Gastrocnemius medialis (tissue), 4 donors: ENCODE measurements around the gene MSANTD1. TPM values are rescaled to one million over a fixed set of nuclear protein-coding genes. Genes with fewer than 3 reads are reported as not detected.

ENCODE experiments used
- ATAC-seq, 2 donors: fragments of 150-250 bp; one replicate each; pipeline ENCODE4 v1.9.1; 2016
- DNase-seq, 2 donors: peaks; one replicate each; pipeline ENCODE4 v3.0.0-alpha.2; 2019
- H3K27ac ChIP-seq, 4 donors: fragments of 200-600 bp; sonication (generic); 1 replicate in 1 of 4; 2 replicates in 3 of 4; pipeline ENCODE4 v1.5.1; 2016 to 2018; ENCODE audit warnings: mild to moderate bottlenecking in 2 of 4, moderate library complexity in 1 of 4
- H3K27me3 ChIP-seq, 3 donors: fragments of 200-600 bp; sonication (generic) in 2 of 3; 1 replicate in 1 of 3; 2 replicates in 2 of 3; pipeline versions ENCODE4 v1.5.1 to v1.6.0; 2016 to 2019; ENCODE audit warnings: mild to moderate bottlenecking in 1 of 3, moderate library complexity in 1 of 3
- H3K36me3 ChIP-seq, 2 donors: fragments of 200-600 bp; sonication (generic) in 1 of 2; one replicate each; pipeline ENCODE4 v1.5.1; 2017 to 2018
- H3K4me1 ChIP-seq, 2 donors: fragments of 200-600 bp; sonication (generic) in 1 of 2; one replicate each; pipeline ENCODE4 v1.5.1; 2016 to 2017; ENCODE audit warnings: mild to moderate bottlenecking in 2 of 2
- H3K4me3 ChIP-seq, 4 donors: fragments of 200-600 bp; sonication (generic) in 3 of 4; 1 replicate in 1 of 4; 2 replicates in 3 of 4; pipeline ENCODE4 v1.5.1; 2016 to 2019; ENCODE audit warnings: mild to moderate bottlenecking in 2 of 4
- H3K9me3 ChIP-seq, 3 donors: fragments of 200-600 bp; sonication (generic) in 2 of 3; 1 replicate in 1 of 3; 2 replicates in 2 of 3; pipeline ENCODE4 v1.5.1; 2016 to 2019
- POLR2A ChIP-seq, 2 donors: fragments of 450-650 bp; IDR thresholded peaks; one replicate each; pipeline ENCODE4 v1.6.1; 2017; ENCODE audit warnings: antibody characterized with exemption in 2 of 2, mild to moderate bottlenecking in 2 of 2, moderate library complexity in 2 of 2
- in situ Hi-C, 4 donors: fragments of 200-750 bp; cut with MboI; loops; one replicate each; pipeline versions ENCODE4 v1.15.0 to v1.8.0; 2017; ENCODE audit warnings: low sequenced_read_pairs in 4 of 4
- intact Hi-C: fragments of 100-400 bp; cut with DNase I; formaldehyde crosslinking; loops from one replicate; pipeline ENCODE4 v1.15.1; 2023; ENCODE audit warnings: low total_unique reads
- total RNA-seq, 4 donors: library from RNA; depleted of rRNA; stranded (reverse); fragments of >200 nt; gene quantifications; one replicate each; pipeline versions ENCODE4 v1.1.0 to v1.2.3, GENCODE V29; 2016
- TF ChIP-seq, protein P1 (sequence below), 5 experiments: fragments of 450-650 bp in 3 of 5; fragments of 200-600 bp in 2 of 5; sonication (generic) in 2 of 5; IDR thresholded peaks in 4 of 5; conservative IDR thresholded peaks in 1 of 5; 1 replicate in 4 of 5; 2 replicates in 1 of 5; pipeline ENCODE4 v1.5.1; 2016 to 2019; ENCODE audit warnings: antibody characterized with exemption in 5 of 5, mild to moderate bottlenecking in 3 of 5, moderate library complexity in 3 of 5

The MSANTD1 gene
- total RNA-seq, 4 donors from 2014 or later: 0.36 to 1.5 (median 0.48) TPM

DNA sequence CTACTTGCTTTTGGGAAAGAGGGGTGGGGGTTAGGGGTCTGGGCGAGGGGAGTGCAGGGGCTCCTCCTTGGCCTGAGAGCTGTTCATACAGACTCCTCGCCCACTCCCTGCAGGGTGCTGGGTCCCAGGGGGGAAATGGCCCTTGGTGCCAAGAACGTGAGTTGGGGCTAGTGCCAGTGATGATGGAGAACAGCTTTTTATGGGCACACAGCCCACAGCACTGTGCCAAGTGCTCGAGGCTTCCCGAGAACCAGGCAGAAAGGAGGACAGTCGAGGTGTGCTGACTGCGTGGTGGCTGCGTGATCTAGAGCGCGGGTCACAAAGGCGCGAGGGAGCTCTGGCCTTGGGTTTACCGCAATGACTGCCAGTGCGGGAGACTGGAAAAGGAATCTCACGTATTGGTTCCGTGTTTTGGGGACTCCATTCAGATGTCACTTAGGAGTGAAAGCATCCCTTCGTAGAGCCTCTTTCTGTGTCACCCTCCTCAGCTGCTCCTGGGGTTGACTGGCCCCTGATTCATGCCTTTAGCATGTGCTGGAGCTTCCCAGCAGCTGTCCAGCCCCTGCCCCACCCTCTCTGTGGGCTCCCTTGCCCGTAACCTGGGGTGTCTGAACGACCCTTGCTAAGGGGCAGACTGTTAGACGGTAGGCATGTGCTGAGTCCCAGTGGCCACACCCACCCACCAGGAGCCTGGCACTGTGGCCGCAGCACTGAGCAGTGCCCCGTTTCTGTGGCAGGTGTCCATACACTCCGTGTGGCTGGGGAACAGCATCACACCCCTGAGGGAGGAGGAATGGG, 20.9 kb upstream of the MSANTD1 start:
- ATAC-seq (no peak), DNase-seq (no peak)
- TF ChIP-seq, protein P1, sequence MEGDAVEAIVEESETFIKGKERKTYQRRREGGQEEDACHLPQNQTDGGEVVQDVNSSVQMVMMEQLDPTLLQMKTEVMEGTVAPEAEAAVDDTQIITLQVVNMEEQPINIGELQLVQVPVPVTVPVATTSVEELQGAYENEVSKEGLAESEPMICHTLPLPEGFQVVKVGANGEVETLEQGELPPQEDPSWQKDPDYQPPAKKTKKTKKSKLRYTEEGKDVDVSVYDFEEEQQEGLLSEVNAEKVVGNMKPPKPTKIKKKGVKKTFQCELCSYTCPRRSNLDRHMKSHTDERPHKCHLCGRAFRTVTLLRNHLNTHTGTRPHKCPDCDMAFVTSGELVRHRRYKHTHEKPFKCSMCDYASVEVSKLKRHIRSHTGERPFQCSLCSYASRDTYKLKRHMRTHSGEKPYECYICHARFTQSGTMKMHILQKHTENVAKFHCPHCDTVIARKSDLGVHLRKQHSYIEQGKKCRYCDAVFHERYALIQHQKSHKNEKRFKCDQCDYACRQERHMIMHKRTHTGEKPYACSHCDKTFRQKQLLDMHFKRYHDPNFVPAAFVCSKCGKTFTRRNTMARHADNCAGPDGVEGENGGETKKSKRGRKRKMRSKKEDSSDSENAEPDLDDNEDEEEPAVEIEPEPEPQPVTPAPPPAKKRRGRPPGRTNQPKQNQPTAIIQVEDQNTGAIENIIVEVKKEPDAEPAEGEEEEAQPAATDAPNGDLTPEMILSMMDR (IDR thresholded peaks at IDR 0.05 in 4 of 5, conservative IDR thresholded peaks at IDR 0.05 in 1 of 5): no peak
- no peak for TF ChIP-seq POLR2A (IDR thresholded peaks at IDR 0.05)
- peaks cover 0 to 76% of the 10 kb centered on the region in 2 donors for H3K36me3 ChIP-seq
- H3K4me1 ChIP-seq: no peaks in the 10 kb centered on the region
- intact Hi-C loops: no loop called here
- no peaks in the 10 kb centered on the region for H3K27me3 ChIP-seq
- no peak overlapping the region for H3K4me3 ChIP-seq
- no peak overlapping the region for H3K27ac ChIP-seq
- H3K9me3 ChIP-seq: no peaks in the 10 kb centered on the region
- in situ Hi-C loops: no loop called here

DNA sequence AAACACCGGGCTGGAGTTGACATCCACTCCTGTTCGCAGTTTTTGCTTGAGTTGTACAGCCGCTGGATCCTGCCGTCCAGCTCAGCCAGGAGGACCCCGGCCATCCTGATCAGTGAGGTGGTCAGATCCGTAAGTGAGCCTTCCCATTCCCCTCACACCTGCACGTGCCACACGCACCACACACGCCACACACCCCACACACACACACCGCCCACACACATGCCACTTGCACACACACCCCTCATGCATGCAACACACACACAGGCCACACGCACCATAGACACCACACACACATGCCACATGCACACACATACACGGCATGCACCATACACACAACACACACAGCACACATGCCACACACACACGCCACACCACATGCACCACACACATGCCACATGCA, 20.1 kb upstream of the MSANTD1 start:
- no peak for ATAC-seq
- in situ Hi-C loops (no loop called here), intact Hi-C loops (no loop called here)
- H3K9me3 ChIP-seq: no peaks in the 10 kb centered on the region
- no peaks in the 10 kb centered on the region for H3K4me1 ChIP-seq
- no peak overlapping the region for H3K27ac ChIP-seq
- no peak for DNase-seq
- H3K4me3 ChIP-seq: no peak overlapping the region
- TF ChIP-seq, protein P1 (IDR thresholded peaks at IDR 0.05 in 4 of 5, conservative IDR thresholded peaks at IDR 0.05 in 1 of 5): no peak
- peaks cover 0 to 76% of the 10 kb centered on the region in 2 donors for H3K36me3 ChIP-seq
- H3K27me3 ChIP-seq: no peaks in the 10 kb centered on the region

DNA sequence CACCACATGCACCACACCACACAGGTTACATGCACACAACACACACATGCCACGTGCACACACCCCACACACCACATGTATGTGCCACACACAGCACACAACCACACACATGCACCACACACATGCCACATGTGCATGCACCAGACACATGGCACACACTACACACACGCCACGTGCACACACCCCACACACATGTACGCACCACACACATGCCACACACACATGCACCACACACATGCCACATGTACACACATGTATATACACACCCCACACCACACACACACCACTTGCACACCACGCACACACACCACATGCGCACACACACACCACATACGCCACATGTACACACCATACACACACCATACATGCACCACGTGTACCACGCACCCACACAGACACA, 19.6 kb upstream of the MSANTD1 start:
- Histone ChIP-seq H3K9me3 (no peaks in the 10 kb centered on the region), H3K27ac (no peak overlapping the region), H3K4me1 (no peaks in the 10 kb centered on the region), H3K27me3 (no peaks in the 10 kb centered on the region), H3K4me3 (no peak overlapping the region), H3K36me3 (peaks cover 0 to 76% of the 10 kb centered on the region in 2 donors)
- ATAC-seq (no peak), DNase-seq (no peak)
- TF ChIP-seq, protein P1 (IDR thresholded peaks at IDR 0.05 in 4 of 5, conservative IDR thresholded peaks at IDR 0.05 in 1 of 5): no peak
- no peak for TF ChIP-seq POLR2A (IDR thresholded peaks at IDR 0.05)
- intact Hi-C loops: no loop called here
- in situ Hi-C loops: no loop called here

DNA sequence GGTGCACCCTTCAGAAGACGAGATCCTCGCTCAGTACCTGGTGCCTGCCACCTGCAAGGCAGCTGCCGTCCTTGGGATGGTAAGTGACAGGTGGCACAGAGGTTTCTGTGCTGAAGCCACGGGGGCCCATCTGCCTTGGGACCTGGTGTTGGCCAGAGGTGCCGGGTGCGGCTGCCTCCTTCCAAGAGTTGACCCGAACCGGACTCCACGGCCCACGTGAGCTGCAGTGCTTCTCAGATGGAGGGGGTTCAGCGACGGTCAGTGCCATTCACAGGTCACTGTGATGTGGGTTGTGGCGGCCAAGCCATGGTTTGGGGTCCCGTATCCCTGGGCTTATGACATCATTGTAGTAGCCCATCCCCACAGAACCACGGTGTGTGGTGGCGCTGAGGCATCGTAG, 19.0 kb upstream of the MSANTD1 start:
- in situ Hi-C loops: no loop called here
- intact Hi-C loops: no loop called here
- Histone ChIP-seq H3K27ac (no peak overlapping the region), H3K4me3 (no peak overlapping the region), H3K27me3 (no peaks in the 10 kb centered on the region), H3K9me3 (no peaks in the 10 kb centered on the region), H3K4me1 (no peaks in the 10 kb centered on the region), H3K36me3 (peaks cover 0 to 80% of the 10 kb centered on the region in 2 donors)
- no peak for ATAC-seq
- no peak for DNase-seq
- TF ChIP-seq, protein P1 (IDR thresholded peaks at IDR 0.05 in 4 of 5, conservative IDR thresholded peaks at IDR 0.05 in 1 of 5): no peak

DNA sequence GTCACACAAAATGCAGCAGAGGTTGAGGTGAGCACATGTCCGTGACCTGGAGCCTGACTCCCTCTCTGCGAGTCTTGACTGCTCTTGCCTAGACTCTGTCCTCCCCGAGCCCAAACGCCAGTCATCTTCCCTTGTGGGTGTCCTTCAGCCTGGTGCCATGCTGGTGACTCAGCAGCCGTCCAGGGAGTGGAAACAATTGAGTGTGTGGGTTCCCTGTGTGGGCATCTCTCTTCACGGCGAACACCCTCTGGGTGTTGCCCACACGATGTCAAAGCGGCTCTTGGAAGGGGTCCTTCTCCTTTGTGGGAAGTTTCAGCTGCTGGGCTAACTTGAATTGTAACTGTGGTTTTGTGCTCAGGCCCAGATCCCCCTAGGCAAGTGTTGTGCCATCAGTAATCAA, 17.5 kb upstream of the MSANTD1 start:
- no peak for DNase-seq
- H3K9me3 ChIP-seq: no peaks in the 10 kb centered on the region
- intact Hi-C loops (no loop called here), in situ Hi-C loops (no loop called here)
- no peak for ATAC-seq
- no peaks in the 10 kb centered on the region for H3K27me3 ChIP-seq
- H3K4me3 ChIP-seq: no peak overlapping the region
- H3K36me3 ChIP-seq: peaks cover 0 to 82% of the 10 kb centered on the region in 2 donors
- H3K4me1 ChIP-seq: no peaks in the 10 kb centered on the region
- no peak overlapping the region for H3K27ac ChIP-seq
- no peak for TF ChIP-seq POLR2A (IDR thresholded peaks at IDR 0.05)
- TF ChIP-seq, protein P1 (IDR thresholded peaks at IDR 0.05 in 4 of 5, conservative IDR thresholded peaks at IDR 0.05 in 1 of 5): no peak
